ENCODE results near the gene PPP1R17.

PPP1R17 gene

DNA sequence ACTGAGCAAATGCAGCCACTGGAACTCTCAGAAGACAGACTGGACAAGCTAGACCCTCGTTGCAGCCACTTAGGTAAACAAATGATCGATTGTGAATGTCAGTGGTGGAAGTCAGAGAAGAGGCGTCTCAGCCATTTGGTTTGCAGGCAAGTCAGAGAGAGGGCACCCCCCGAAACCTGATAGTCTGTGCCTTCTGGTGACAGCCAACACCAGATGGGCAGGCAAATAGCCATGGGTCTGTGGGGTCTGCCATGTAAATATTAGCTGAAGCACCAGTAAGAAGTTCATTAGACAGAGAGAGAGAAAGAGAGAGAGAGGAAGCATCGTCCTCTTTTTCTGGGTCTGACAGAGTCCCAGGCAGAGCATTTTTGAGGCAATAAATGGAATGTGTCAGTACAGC, 5.4 kb downstream of the PPP1R17 start:
- H3K4me3 ChIP-seq (ENCODE audit: low read depth, low read length), result no peak overlapping the region
- in situ Hi-C loops (cut with HindIII; ENCODE audit: low sequenced_read_pairs), result no loop called here
- DNase-seq (ENCODE audit: low read depth), result no peak
- TF ChIP-seq, protein P1, sequence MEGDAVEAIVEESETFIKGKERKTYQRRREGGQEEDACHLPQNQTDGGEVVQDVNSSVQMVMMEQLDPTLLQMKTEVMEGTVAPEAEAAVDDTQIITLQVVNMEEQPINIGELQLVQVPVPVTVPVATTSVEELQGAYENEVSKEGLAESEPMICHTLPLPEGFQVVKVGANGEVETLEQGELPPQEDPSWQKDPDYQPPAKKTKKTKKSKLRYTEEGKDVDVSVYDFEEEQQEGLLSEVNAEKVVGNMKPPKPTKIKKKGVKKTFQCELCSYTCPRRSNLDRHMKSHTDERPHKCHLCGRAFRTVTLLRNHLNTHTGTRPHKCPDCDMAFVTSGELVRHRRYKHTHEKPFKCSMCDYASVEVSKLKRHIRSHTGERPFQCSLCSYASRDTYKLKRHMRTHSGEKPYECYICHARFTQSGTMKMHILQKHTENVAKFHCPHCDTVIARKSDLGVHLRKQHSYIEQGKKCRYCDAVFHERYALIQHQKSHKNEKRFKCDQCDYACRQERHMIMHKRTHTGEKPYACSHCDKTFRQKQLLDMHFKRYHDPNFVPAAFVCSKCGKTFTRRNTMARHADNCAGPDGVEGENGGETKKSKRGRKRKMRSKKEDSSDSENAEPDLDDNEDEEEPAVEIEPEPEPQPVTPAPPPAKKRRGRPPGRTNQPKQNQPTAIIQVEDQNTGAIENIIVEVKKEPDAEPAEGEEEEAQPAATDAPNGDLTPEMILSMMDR (IDR thresholded peaks at IDR 0.05; ENCODE audit: low read depth, low read length, missing control alignments), result no peak

DNA sequence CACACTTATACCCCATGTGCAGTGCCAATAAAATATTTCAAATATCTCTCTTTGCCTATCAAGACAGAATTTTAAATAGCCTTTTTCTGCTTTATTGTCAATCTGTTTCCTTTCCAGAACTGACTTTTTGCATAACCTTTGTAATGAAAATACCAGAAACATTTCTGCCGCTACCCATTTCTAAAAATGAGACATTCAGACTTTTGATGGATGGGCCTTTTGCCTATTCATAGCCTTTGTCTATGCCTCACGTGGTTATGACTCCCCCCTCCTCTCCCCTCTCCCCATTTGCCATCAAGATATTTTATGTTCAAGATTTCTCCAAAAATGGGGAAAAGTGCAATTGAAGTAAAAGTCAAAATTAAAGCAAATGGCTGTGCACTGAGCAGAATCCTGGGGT, 5.9 kb downstream of the PPP1R17 start:
- in situ Hi-C loops (cut with HindIII; ENCODE audit: low sequenced_read_pairs), result no loop called here
- H3K4me3 ChIP-seq (ENCODE audit: low read depth, low read length), result no peak overlapping the region
- TF ChIP-seq, protein P1 (IDR thresholded peaks at IDR 0.05; ENCODE audit: low read depth, low read length, missing control alignments), result no peak
- no peak for DNase-seq (ENCODE audit: low read depth)

GRCh38 chr7:31695859-31696614, 9.0 kb downstream of the PPP1R17 start:
- TF ChIP-seq, protein P1 (IDR thresholded peaks at IDR 0.05; ENCODE audit: low read depth, low read length, missing control alignments), result no peak
- DNase-seq (ENCODE audit: low read depth), result no peak
- in situ Hi-C loops (cut with HindIII; ENCODE audit: low sequenced_read_pairs), result no loop called here

DNA sequence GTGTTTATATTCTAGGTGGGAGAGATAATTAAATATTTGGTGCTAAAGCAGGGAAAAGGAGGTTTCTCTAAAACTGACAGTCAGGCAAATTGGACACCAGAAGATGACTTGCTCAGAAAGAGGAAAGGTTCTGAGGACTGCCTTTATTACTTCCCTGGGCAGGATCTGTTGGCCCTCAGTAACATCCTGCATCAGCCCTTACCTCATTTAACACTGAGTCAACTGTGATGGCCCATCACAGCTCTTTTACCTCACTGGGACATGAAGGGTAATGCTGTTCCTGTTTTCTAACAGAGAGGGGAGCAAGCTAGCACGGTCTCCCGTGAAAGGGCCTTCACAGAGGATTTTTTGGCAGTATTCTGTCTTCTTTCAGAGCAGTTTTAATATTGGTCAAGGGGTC, 12.0 kb downstream of the PPP1R17 start:
- in situ Hi-C loops (cut with HindIII; ENCODE audit: low sequenced_read_pairs), result no loop called here
- TF ChIP-seq, protein P1 (IDR thresholded peaks at IDR 0.05; ENCODE audit: low read depth, low read length, missing control alignments), result no peak
- no peak for DNase-seq (ENCODE audit: low read depth)

More at GRCh38 chr7:31695859-31696614, 9.0 kb downstream of the PPP1R17 start:
- H3K4me3 ChIP-seq (ENCODE audit: low read depth, low read length), result no peak overlapping the region

GRCh38 chr7:31702354-31702753, 15.3 kb downstream of the PPP1R17 start:
- H3K4me3 ChIP-seq (ENCODE audit: low read depth, low read length), result no peak overlapping the region
- TF ChIP-seq, protein P1 (IDR thresholded peaks at IDR 0.05; ENCODE audit: low read depth, low read length, missing control alignments), result no peak
- in situ Hi-C loops (cut with HindIII; ENCODE audit: low sequenced_read_pairs), result no loop called here
- DNase-seq (ENCODE audit: low read depth), result no peak

More for the DNA sequence above, 12.0 kb downstream of the PPP1R17 start:
- no peak overlapping the region for H3K4me3 ChIP-seq (ENCODE audit: low read depth, low read length)

GRCh38 chr7:31705377-31705776, 18.4 kb downstream of the PPP1R17 start:
- no peak overlapping the region for H3K4me3 ChIP-seq (ENCODE audit: low read depth, low read length)
- in situ Hi-C loops (cut with HindIII; ENCODE audit: low sequenced_read_pairs), result no loop called here
- TF ChIP-seq, protein P1 (IDR thresholded peaks at IDR 0.05; ENCODE audit: low read depth, low read length, missing control alignments), result no peak
- no peak for DNase-seq (ENCODE audit: low read depth)
